HG03432 (cell line): ENCODE results near the gene ELAVL1.
"Not testable (repeated sequence)": the region's sequence is repeated elsewhere in the genome, so short reads cannot be mapped to it uniquely, and the experiment has no call there.

Experiments used
- ATAC-seq: cut with Tn5 transposase; IDR thresholded peaks from one replicate; pipeline ENCODE4 v1.9.1; 2021; ENCODE audit warnings: mild to moderate bottlenecking, moderate library complexity; ENCODE audit not compliant: unreplicated experiment

ELAVL1 gene

DNA sequence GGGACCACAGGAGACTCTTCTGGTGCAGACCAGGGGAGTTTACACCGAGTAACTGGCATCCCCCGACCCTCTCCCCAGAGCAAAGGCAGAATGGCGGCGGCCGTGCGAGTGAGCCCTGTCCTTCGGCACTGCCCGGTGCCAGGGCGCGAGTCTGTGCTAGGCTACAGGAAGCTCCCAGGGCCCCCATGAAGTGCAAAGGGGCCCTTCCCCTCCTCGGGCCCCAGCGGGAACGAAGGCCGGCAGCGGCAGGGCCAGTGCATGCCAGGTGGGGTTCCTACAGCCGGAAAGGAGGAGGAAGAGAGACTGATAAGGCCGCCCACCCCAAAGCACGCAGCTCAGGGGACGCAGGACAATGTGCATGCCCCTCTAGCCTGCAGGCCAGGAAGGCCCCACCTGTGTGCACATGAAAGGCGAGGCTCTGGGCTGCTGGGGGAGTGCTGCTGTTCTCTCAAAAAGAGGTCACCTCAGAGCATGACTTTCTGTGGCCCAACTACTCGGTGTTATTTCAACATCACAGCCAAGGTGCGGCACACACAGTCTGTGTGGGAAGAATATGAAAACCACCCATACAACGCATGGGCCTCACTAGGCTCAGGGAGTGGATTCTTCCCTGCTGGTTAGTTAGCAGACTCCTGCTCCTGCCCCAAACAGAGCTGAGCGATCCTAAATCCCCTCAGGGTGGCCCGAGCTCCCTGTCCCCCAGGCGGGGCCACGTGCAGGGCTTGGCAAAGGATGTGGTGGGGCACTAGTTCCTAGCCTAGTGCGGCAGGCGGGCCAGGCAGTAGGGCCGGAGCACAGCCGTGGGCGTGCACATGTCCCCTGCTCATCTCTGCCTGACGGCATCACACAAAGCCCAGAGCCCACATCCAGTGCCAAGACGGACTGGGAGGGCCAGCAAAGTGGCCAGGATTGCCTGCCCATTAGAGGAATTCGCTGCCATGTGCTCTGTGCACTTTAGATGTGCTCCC, 33.6 kb downstream of the ELAVL1 start:
- no peak for ATAC-seq

DNA sequence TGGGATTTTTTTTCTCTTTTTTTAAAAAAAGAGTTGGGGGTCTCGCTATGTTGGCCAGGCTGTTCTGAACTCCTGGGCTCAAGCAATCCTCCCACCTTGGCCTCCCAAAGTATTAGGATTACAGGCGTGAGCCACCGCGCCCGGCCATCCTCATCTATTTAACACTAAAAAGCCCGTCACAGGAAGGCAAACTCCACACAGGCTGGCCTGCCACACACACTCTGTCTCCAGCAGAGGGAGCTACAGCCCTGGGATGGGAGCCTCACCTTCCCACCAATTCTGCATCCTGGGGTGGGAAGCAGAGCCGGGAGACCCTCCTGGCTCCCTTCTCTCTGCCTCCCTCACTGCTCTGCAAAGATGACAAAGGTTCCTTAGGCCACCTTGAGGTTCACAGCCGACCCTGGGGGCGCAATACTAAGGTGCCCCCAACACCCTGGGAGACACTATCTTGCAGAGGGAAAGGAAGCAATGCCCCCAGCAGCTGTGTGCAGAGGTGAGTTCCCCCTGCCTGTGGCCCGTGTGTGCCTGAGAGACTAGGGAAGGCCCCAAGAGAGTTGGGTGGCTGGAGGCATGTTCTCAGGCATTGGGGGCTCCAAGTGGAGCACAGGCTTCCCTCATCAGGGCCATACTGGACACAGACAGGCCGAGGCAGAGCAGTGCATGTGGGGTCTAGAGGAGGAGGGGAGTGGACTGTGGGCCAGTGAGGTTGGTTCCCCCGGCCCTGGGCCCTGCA, 34.6 kb downstream of the ELAVL1 start:
- ATAC-seq = no peak

DNA sequence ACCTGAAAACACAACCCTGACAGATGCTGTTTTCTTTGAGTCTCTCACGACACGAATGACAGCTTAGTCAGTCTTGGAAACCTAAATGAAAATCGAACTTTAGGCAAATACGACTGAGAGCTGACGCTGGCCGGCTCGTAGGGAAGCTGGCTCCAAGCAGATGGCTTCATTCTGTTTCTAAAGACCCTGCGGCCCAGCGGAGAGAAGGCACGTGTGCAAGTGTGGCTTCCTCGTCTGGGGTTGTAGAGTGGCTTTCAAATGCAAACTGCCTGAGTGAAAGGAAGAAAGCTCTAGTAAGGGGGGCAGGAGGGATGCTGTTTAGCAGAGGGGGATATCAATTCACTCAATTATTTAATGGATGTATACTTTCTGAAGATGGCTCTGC, 35.9 kb downstream of the ELAVL1 start:
- ATAC-seq = no peak

DNA sequence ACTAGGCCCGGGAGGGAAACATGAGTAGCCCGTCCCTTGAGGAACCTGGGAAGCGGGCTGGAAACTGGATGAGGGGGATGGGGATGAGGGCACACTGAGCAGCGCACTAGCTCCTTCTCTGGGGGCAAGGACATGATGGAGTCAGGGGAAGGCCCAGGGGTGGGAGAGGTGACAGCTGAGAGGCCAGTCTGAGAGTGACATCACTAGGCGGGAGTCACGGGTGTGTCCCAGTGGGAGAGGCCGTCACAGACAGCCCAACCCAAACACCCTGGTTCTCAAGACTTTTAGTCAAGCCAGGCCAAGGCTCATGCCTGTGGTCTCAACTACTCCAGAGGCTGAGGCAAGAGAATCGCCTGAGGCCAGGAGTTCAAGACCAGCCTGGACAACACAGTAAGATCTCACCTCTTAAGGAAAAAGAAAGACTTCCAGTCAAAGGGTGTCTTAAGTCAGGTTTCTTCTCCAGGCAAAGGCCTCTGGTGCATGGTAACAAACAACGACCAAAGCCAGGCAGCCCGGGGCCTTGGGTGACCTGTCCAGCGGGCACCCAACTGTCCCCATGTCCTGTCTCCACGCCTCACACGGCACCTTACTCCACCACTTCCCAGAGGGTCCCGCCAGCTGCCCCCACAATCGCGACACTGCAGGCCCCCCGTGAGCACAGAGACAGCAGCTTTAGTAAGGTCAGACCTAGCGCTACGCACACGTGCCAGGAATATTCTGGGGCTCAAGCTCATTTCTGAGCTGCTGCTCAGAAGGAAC, 36.5 kb downstream of the ELAVL1 start:
- ATAC-seq = no peak

GRCh38 chr19:7968008-7968795, 37.2 kb downstream of the ELAVL1 start:
- ATAC-seq = no peak

GRCh38 chr19:7965921-7966665, 39.3 kb downstream of the ELAVL1 start:
- ATAC-seq = no peak

GRCh38 chr19:7965259-7965841, 40.1 kb downstream of the ELAVL1 start:
- ATAC-seq = no peak

- no peak for ATAC-seq
Measured at GRCh38 chr19:7963566-7963965, 41.9 kb downstream of the ELAVL1 start.

- ATAC-seq = no peak
Measured at GRCh38 chr19:7962644-7963268, 42.7 kb downstream of the ELAVL1 start.

GRCh38 chr19:7961920-7962626, 43.4 kb downstream of the ELAVL1 start:
- no peak for ATAC-seq

- not testable (repeated sequence) for ATAC-seq
Measured at GRCh38 chr19:7961082-7961481, 44.4 kb downstream of the ELAVL1 start.

DNA sequence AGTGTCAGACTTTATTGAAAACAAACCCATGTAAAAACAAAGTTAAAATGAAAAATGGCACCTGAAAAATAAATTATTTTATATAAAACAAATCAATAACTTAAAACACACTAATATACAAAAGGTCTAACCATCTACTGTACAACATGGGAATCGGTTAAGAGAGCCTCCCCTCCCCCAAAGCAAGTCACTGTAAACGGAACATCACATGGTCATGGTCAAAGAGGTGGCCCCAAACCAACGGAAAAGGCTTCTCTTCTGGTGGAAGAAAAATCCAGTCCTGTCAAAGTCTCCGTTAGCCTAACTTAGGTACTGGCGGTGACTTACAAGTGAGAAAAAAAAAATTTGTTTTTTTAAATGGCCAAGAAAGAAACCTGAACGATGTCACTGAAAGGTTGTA, 46.2 kb downstream of the ELAVL1 start:
- ATAC-seq = no peak

- ATAC-seq = no peak
Measured at GRCh38 chr19:7955696-7956095, 49.7 kb downstream of the ELAVL1 start.

DNA sequence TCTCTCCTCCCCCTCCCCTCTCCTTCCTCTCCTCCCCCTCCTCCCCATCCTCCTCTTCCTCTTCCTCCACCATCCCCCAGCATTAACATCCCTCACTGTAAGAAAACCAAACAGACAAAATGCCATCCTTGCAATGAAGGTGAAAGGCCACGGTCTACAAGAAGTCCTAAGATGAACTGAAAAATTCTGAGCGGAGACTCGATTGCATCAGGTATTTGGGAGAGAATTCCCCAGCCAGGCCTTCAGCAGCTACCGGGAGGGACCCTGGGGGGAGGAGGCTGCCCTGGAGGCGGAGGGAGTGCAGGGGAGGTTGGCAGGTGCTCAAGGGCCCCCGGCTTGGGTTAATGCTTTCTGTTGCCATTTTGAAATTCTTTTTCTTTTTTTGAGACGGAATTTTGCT, 51.9 kb downstream of the ELAVL1 start:
- ATAC-seq = no peak

DNA sequence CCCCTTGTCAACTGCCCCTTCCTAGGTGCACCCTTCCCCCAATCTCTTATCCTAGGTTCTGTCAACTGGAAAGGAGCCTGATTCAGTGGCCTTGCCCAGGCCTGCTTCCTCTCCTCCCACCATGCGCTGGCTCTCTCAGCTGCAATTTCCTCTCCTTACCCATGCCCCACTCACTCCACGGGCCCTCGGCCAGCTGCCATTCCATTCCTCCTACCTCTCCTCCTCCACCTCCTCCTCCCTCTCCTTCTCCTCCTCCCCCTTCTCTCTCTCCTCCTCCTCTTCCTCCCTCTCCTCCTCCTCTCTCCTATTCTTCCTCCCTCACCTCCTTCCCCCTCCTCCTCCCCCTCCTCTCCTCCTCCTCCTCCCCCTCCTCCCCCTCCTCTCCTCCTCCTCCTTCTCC, 52.4 kb downstream of the ELAVL1 start:
- no peak for ATAC-seq

DNA sequence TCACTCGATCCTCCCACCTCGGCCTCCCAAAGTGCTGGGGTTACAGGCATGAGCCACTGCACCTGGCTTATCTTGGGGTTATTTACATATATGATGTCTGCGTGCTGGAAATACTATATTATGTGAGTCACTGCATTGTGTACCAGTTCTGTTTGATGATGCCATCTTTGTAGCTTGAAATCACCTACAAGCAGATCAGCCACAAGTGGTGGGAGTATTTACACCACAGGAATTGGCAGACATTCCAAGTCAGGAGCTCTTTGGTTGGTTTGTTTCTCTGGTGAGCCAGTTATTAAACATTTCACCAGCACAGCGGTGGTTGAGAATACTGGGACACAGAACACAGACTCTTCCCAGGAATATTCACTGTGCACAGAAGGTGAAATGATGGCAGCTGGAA, 57.5 kb downstream of the ELAVL1 start:
- ATAC-seq = no peak

GRCh38 chr19:7944177-7944761, 61.2 kb downstream of the ELAVL1 start:
- peak; percentile 25 for ATAC-seq
